Adrenal gland (tissue), 12 donors: ENCODE measurements around the gene USP25. TPM values are rescaled to one million over a fixed set of nuclear protein-coding genes. Genes with fewer than 3 reads are reported as not detected.

ENCODE experiments used
- DNase-seq, 7 donors: peaks; one replicate each; pipeline ENCODE4 v3.0.0-alpha.2; 2019 to 2020
- H3K27ac ChIP-seq, 5 donors: fragments of 200-600 bp; sonication (generic) in 4 of 5; 1 replicate in 3 of 5; 2 replicates in 2 of 5; pipeline versions ENCODE4 v1.5.1 to v1.8.0; 2016 to 2020; ENCODE audit warnings: mild to moderate bottlenecking in 1 of 5
- H3K27me3 ChIP-seq: fragments of 200-600 bp; 2 replicates; pipeline ENCODE4 v1.8.0; 2021
- H3K36me3 ChIP-seq, 2 donors: fragments of 200-600 bp; replicated peaks in 1 of 2; 1 replicate in 1 of 2; 2 replicates in 1 of 2; pipeline versions ENCODE4 v1.5.1 to v1.8.0; 2018 to 2022
- H3K4me1 ChIP-seq, 2 donors: fragments of 200-600 bp; replicated peaks in 1 of 2; 1 replicate in 1 of 2; 2 replicates in 1 of 2; pipeline versions ENCODE4 v1.5.1 to v1.8.0; 2018 to 2021
- H3K4me3 ChIP-seq, 4 donors: fragments of 200-600 bp; sonication (generic) in 3 of 4; one replicate each; pipeline ENCODE4 v1.5.1; 2016 to 2018
- H3K9me3 ChIP-seq, 3 donors: fragments of 200-600 bp; sonication (generic) in 1 of 3; replicated peaks in 1 of 3; 1 replicate in 2 of 3; 2 replicates in 1 of 3; pipeline versions ENCODE4 v1.5.1 to v1.8.0; 2016 to 2021
- POLR2A ChIP-seq, 2 donors: fragments of 450-650 bp; IDR thresholded peaks; one replicate each; pipeline ENCODE4 v1.6.1; 2017; ENCODE audit warnings: antibody characterized with exemption in 2 of 2, mild to moderate bottlenecking in 2 of 2, moderate library complexity in 1 of 2
- WGBS, 4 donors: extraction: QIAGEN DNeasy Blood & Tissue Kit in 2 of 4; methylation state at CpG; one replicate each; pipeline versions ENCODE4 v1.1.5 to v1.1.7; 2013 to 2017; 5-methylcytosine and 5-hydroxymethylcytosine counted together
- intact Hi-C, 2 donors: fragments of 100-400 bp; cut with DNase I; formaldehyde crosslinking; loops; one replicate each; pipeline versions ENCODE4 v1.14.1 to v1.15.0; 2022 to 2023
- polyA plus RNA-seq, 3 donors: library from polyadenylated mRNA; stranded (reverse); fragments of 200-250 nt in 2 of 3; fragments of 350-450 nt in 1 of 3; fragmentation: Illumina TruSeq in 1 of 3; extraction: RNeasy Lipid Tissue Mini Kit (QIAGEN cat#74804) in 1 of 3; gene quantifications; one replicate each; pipeline ENCODE4 v1.2.3, GENCODE V29; 2013 to 2014
- total RNA-seq, 9 donors: library from RNA; depleted of rRNA in 4 of 9; stranded (reverse); fragments of >200 nt in 4 of 9; fragments of 120-200 nt in 1 of 9; fragmentation: NEBNext Ultra II Directional in 1 of 9; extraction: Animal tissue kit (Norgen Biotek cat#: 25700) in 1 of 9; gene quantifications; one replicate each; pipeline versions ENCODE4 v1.1.0 to v1.2.4, GENCODE V29; 2013 to 2023
- TF ChIP-seq, protein P1 (sequence below), 6 experiments: fragments of 450-650 bp in 4 of 6; fragments of 200-600 bp in 2 of 6; sonication (generic) in 1 of 6; IDR thresholded peaks; 1 replicate in 5 of 6; 2 replicates in 1 of 6; pipeline versions ENCODE4 v1.5.1 to v1.8.0; 2016 to 2021; ENCODE audit warnings: antibody characterized with exemption in 6 of 6, mild to moderate bottlenecking in 2 of 6, moderate library complexity in 1 of 6
- donor health status: healthy with polysubstance abuse.
- donor health status: Bipolar disorder and iron deficiency.
- donor health status: DM: yes; HTN: yes; CAD: no.
- donor health status: DM: no; HTN: no; CAD: no.
- donor health status: DM: no; HTN: no; CAD: no.
- donor health status: DM: yes; HTN: yes; CAD: no.

Gene USP25
- total and polyA plus RNA-seq, 12 donors = 11.8 to 47.4 (median 38.3) TPM

- WGBS, 4 donors = 73 to 82% (median 78%) methylated on average over 4 of the region's 4 CpGs
- H3K36me3 ChIP-seq = no peaks in the 10 kb centered on the region
- no peak for DNase-seq
- H3K4me1 ChIP-seq = peaks cover 0 to 9% of the 10 kb centered on the region in 2 donors
- TF ChIP-seq, protein P1, sequence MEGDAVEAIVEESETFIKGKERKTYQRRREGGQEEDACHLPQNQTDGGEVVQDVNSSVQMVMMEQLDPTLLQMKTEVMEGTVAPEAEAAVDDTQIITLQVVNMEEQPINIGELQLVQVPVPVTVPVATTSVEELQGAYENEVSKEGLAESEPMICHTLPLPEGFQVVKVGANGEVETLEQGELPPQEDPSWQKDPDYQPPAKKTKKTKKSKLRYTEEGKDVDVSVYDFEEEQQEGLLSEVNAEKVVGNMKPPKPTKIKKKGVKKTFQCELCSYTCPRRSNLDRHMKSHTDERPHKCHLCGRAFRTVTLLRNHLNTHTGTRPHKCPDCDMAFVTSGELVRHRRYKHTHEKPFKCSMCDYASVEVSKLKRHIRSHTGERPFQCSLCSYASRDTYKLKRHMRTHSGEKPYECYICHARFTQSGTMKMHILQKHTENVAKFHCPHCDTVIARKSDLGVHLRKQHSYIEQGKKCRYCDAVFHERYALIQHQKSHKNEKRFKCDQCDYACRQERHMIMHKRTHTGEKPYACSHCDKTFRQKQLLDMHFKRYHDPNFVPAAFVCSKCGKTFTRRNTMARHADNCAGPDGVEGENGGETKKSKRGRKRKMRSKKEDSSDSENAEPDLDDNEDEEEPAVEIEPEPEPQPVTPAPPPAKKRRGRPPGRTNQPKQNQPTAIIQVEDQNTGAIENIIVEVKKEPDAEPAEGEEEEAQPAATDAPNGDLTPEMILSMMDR (IDR thresholded peaks at IDR 0.05) = no peak
- no peak for TF ChIP-seq POLR2A (IDR thresholded peaks at IDR 0.05)
- H3K9me3 ChIP-seq = no peaks in the 10 kb centered on the region
- no peaks in the 10 kb centered on the region for H3K27me3 ChIP-seq
- no peak overlapping the region for H3K4me3 ChIP-seq
- H3K27ac ChIP-seq = no peak overlapping the region
- intact Hi-C loops = no loop called here
These were observed 119.1 kb downstream of the USP25 start for GRCh38 chr21:15848634-15849560.

- no peak for DNase-seq
- Histone ChIP-seq H3K27me3 (no peaks in the 10 kb centered on the region), H3K4me3 (no peak overlapping the region), H3K36me3 (no peaks in the 10 kb centered on the region), H3K27ac (no peak overlapping the region), H3K9me3 (no peaks in the 10 kb centered on the region), H3K4me1 (peaks cover 0 to 9% of the 10 kb centered on the region in 2 donors)
- WGBS, 4 donors = 89 to 96% (median 90%) methylated on average over 2 of the region's 2 CpGs
- intact Hi-C loops = no loop called here
- TF ChIP-seq POLR2A (IDR thresholded peaks at IDR 0.05) = no peak
- TF ChIP-seq, protein P1 (IDR thresholded peaks at IDR 0.05) = no peak
These were observed 120.1 kb downstream of the USP25 start for GRCh38 chr21:15849927-15850326.

DNA sequence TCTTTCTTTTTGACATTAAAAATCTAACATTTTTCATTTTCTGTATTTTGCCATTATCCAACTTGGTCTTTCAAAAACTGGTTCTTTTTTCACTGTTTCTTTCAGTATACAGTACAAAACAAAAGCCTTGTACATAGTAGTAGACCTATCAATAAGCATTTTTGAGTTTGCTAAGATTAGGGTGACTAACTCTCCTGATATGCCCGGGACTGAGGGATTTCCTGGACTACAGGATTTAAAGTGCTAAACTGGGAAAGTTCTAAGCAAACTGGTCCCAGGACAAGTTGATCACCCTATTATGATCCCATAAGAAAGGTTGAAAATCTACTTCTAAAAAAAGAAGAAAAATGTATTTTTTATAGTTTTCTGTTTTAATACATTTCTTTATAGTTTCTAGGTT lies 120.9 kb downstream of the USP25 start:
- no peak overlapping the region for H3K27ac ChIP-seq
- peaks cover 0 to 9% of the 10 kb centered on the region in 2 donors for H3K4me1 ChIP-seq
- no peak for TF ChIP-seq POLR2A (IDR thresholded peaks at IDR 0.05)
- TF ChIP-seq, protein P1 (IDR thresholded peaks at IDR 0.05) = no peak
- no peak for DNase-seq
- intact Hi-C loops = no loop called here
- H3K4me3 ChIP-seq = no peak overlapping the region
- WGBS, 4 donors = 44 to 63% (median 56%) methylated on average over 1 of the region's 1 CpG
- H3K9me3 ChIP-seq = no peaks in the 10 kb centered on the region
- no peaks in the 10 kb centered on the region for H3K27me3 ChIP-seq
- H3K36me3 ChIP-seq = no peaks in the 10 kb centered on the region

DNA sequence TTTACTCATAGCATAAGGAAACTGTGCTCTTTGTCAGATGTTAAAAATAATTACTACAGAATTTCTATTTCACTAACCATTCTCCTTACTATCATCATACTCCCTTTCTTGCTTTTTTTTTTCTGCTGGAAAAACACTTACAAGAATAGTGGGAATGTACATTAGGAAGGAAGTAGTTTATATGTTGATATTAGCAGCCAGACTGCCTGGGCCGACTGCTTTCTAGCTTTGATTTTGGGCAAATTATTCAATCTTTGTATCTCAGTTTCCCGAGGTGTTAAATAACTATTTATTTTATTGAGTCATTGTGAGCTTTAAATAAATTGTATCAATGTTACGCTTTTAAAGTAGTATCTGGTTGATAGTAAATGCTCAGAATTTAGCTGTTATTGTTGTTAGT lies 122.4 kb downstream of the USP25 start:
- TF ChIP-seq, protein P1 (IDR thresholded peaks at IDR 0.05) = no peak
- TF ChIP-seq POLR2A (IDR thresholded peaks at IDR 0.05) = no peak
- 58 to 80% (median 72%) methylated on average over 3 of the region's 3 CpGs for WGBS, 4 donors
- no peak for DNase-seq
- Histone ChIP-seq H3K4me1 (peaks cover 0 to 9% of the 10 kb centered on the region in 2 donors), H3K9me3 (no peaks in the 10 kb centered on the region), H3K4me3 (no peak overlapping the region), H3K27me3 (no peaks in the 10 kb centered on the region), H3K27ac (no peak overlapping the region), H3K36me3 (no peaks in the 10 kb centered on the region)
- intact Hi-C loops = no loop called here
